WTC11 (cell line): Measurements from ENCODE around the gene TSPAN18.

Experiments
- ATF2 ChIP-seq: sonication (generic); formaldehyde crosslinking; IDR thresholded peaks from 2 replicates; pipeline ENCODE4 v1.8.1; 2022; ENCODE audit warnings: low read depth, missing genetic modification reagents, borderline replicate concordance
- CTCF ChIP-seq: fragments of 200-600 bp; IDR thresholded peaks from 2 replicates; pipeline ENCODE4 v1.8.0; 2022; ENCODE audit warnings: antibody characterized with exemption
- E2F4 ChIP-seq: sonication (generic); formaldehyde crosslinking; IDR thresholded peaks from 2 replicates; pipeline ENCODE4 v1.8.1; 2022; ENCODE audit warnings: low read depth, mild to moderate bottlenecking, moderate library complexity, missing genetic modification reagents, borderline replicate concordance
- ETV6 ChIP-seq: sonication (generic); formaldehyde crosslinking; IDR thresholded peaks from 2 replicates; pipeline ENCODE4 v1.8.1; 2022; ENCODE audit warnings: mild to moderate bottlenecking, missing genetic modification reagents
- MAX ChIP-seq: sonication (generic); formaldehyde crosslinking; IDR thresholded peaks from 2 replicates; pipeline ENCODE4 v1.8.0; 2022; ENCODE audit warnings: mild to moderate bottlenecking, missing genetic modification reagents
- TF ChIP-seq, protein P1 (sequence below): sonication (generic); formaldehyde crosslinking; IDR thresholded peaks from 2 replicates; pipeline ENCODE4 v1.8.0; 2023; ENCODE audit warnings: missing genetic modification reagents
- TF ChIP-seq, protein P2 (sequence below): sonication (generic); formaldehyde crosslinking; conservative IDR thresholded peaks from 2 replicates; pipeline ENCODE4 v1.8.1; 2022; ENCODE audit warnings: mild to moderate bottlenecking, missing genetic modification reagents
- TF ChIP-seq, protein P3 (sequence below): sonication (generic); formaldehyde crosslinking; IDR thresholded peaks from 2 replicates; pipeline ENCODE4 v1.8.1; 2023; ENCODE audit warnings: mild to moderate bottlenecking, missing genetic modification reagents

- no peak for TF ChIP-seq CTCF
- peak; percentile 60 for TF ChIP-seq ETV6
- no peak for TF ChIP-seq MAX
- TF ChIP-seq ATF2 (CRISPR knock-in tag), result no peak
- TF ChIP-seq, protein P1, sequence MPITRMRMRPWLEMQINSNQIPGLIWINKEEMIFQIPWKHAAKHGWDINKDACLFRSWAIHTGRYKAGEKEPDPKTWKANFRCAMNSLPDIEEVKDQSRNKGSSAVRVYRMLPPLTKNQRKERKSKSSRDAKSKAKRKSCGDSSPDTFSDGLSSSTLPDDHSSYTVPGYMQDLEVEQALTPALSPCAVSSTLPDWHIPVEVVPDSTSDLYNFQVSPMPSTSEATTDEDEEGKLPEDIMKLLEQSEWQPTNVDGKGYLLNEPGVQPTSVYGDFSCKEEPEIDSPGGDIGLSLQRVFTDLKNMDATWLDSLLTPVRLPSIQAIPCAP (CRISPR knock-in tag), result no peak
- no peak for TF ChIP-seq E2F4
- TF ChIP-seq, protein P2, sequence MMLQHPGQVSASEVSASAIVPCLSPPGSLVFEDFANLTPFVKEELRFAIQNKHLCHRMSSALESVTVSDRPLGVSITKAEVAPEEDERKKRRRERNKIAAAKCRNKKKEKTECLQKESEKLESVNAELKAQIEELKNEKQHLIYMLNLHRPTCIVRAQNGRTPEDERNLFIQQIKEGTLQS, result no peak
- TF ChIP-seq, protein P3, sequence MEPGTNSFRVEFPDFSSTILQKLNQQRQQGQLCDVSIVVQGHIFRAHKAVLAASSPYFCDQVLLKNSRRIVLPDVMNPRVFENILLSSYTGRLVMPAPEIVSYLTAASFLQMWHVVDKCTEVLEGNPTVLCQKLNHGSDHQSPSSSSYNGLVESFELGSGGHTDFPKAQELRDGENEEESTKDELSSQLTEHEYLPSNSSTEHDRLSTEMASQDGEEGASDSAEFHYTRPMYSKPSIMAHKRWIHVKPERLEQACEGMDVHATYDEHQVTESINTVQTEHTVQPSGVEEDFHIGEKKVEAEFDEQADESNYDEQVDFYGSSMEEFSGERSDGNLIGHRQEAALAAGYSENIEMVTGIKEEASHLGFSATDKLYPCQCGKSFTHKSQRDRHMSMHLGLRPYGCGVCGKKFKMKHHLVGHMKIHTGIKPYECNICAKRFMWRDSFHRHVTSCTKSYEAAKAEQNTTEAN (CRISPR knock-in tag), result no peak
Observed at GRCh38 chr11:44785856-44786607, 59.3 kb downstream of the TSPAN18 start.
